Mesenchymal stem cell (in vitro differentiated cells and primary cell): ENCODE results near the gene CENPP.

Source experiments
- DNase-seq: peaks from one replicate; pipeline ENCODE4 v3.0.0-alpha.2; 2013
- H2AFZ ChIP-seq: one replicate; pipeline ENCODE4 v1.6.1; 2013; ENCODE audit warnings: low read depth, mild to moderate bottlenecking, control low read depth, inconsistent platforms, low read length, moderate library complexity
- H2AK5ac ChIP-seq: 2 replicates; pipeline ENCODE4 v1.6.1; 2013; ENCODE audit warnings: low read length, moderate library complexity, mild to moderate bottlenecking, inconsistent platforms; ENCODE audit not compliant: severe bottlenecking
- H2BK120ac ChIP-seq: one replicate; pipeline ENCODE4 v1.6.1; 2013; ENCODE audit warnings: low read depth, mild to moderate bottlenecking, inconsistent platforms, low read length, moderate library complexity
- H2BK12ac ChIP-seq, 2 experiments: one replicate each; pipeline ENCODE4 v1.6.1; 2013; ENCODE audit warnings: inconsistent platforms in 2 of 2, low read length in 2 of 2, mild to moderate bottlenecking in 2 of 2, moderate library complexity in 2 of 2, control low read depth in 1 of 2
- H2BK15ac ChIP-seq: one replicate; pipeline ENCODE4 v1.6.1; 2013; ENCODE audit warnings: mild to moderate bottlenecking, low read depth, inconsistent platforms; ENCODE audit not compliant: poor library complexity, severe bottlenecking
- H2BK5ac ChIP-seq: 2 replicates; pipeline ENCODE4 v1.6.1; 2013; ENCODE audit warnings: low read depth, mild to moderate bottlenecking, low read length, control low read depth, inconsistent platforms; ENCODE audit not compliant: poor library complexity, severe bottlenecking
- H3K14ac ChIP-seq, 2 experiments: one replicate each; pipeline ENCODE4 v1.6.1; 2013; ENCODE audit warnings: inconsistent platforms in 2 of 2, low read length in 2 of 2, control low read depth in 1 of 2, mild to moderate bottlenecking in 1 of 2, moderate library complexity in 1 of 2
- H3K18ac ChIP-seq, 2 experiments: one replicate each; pipeline ENCODE4 v1.6.1; 2013; ENCODE audit warnings: inconsistent platforms in 2 of 2, low read length in 2 of 2, control low read depth in 1 of 2, low read depth in 1 of 2, mild to moderate bottlenecking in 1 of 2
- H3K23ac ChIP-seq, 2 experiments: one replicate each; pipeline ENCODE4 v1.6.1; 2013; ENCODE audit warnings: inconsistent platforms in 2 of 2, low read length in 2 of 2, mild to moderate bottlenecking in 2 of 2, moderate library complexity in 2 of 2, control low read depth in 1 of 2
- H3K27ac ChIP-seq: 2 replicates; pipeline ENCODE4 v1.5.1; 2013; ENCODE audit warnings: mild to moderate bottlenecking, moderate library complexity, low read length, control low read depth, inconsistent platforms; ENCODE audit not compliant: poor library complexity, severe bottlenecking
- H3K27me3 ChIP-seq, 2 experiments: 2 replicates each; pipeline versions ENCODE4 v1.6.1 to v1.7.0; 2013; ENCODE audit warnings: low read length in 2 of 2, mild to moderate bottlenecking in 2 of 2, moderate library complexity in 2 of 2, control low read depth in 1 of 2, inconsistent platforms in 1 of 2; ENCODE audit not compliant: control insufficient read depth in 1 of 2, insufficient read depth in 1 of 2
- H3K36me3 ChIP-seq, 2 experiments: 2 replicates each; pipeline versions ENCODE4 v1.6.1 to v1.7.0; 2013; ENCODE audit warnings: low read length in 2 of 2, control low read depth in 1 of 2, inconsistent platforms in 1 of 2, low read depth in 1 of 2, mild to moderate bottlenecking in 1 of 2; ENCODE audit not compliant: insufficient read depth in 2 of 2, control insufficient read depth in 1 of 2
- H3K4ac ChIP-seq, 2 experiments: one replicate each; pipeline ENCODE4 v1.6.1; 2013; ENCODE audit warnings: inconsistent platforms in 2 of 2, low read length in 2 of 2, mild to moderate bottlenecking in 2 of 2, moderate library complexity in 2 of 2, control low read depth in 1 of 2, low read depth in 1 of 2
- H3K4me1 ChIP-seq: 2 replicates; pipeline ENCODE4 v1.6.1; 2013; ENCODE audit warnings: low read depth, low read length, control low read depth; ENCODE audit not compliant: control insufficient read depth, insufficient read depth
- H3K4me2 ChIP-seq: 2 replicates; pipeline ENCODE4 v1.6.1; 2013; ENCODE audit warnings: low read length, mild to moderate bottlenecking, inconsistent platforms; ENCODE audit not compliant: poor library complexity, severe bottlenecking
- H3K4me3 ChIP-seq, 2 experiments: 2 replicates each; pipeline versions ENCODE4 v1.5.1 to v1.7.0; 2013; ENCODE audit warnings: low read length in 2 of 2, mild to moderate bottlenecking in 2 of 2, control low read depth in 1 of 2, low read depth in 1 of 2; ENCODE audit not compliant: insufficient read depth in 1 of 2
- H3K79me1 ChIP-seq: replicated peaks from 2 replicates; pipeline ENCODE4 v1.6.1; 2013; ENCODE audit warnings: mild to moderate bottlenecking, control low read depth, low read length, inconsistent platforms; ENCODE audit not compliant: poor library complexity, severe bottlenecking
- H3K9ac ChIP-seq: 2 replicates; pipeline ENCODE4 v1.7.0; 2013; ENCODE audit warnings: mild to moderate bottlenecking, low read length, moderate library complexity
- H3K9me3 ChIP-seq: 2 replicates; pipeline ENCODE4 v1.7.0; 2013; ENCODE audit warnings: mild to moderate bottlenecking, low read length; ENCODE audit not compliant: control insufficient read depth
- H4K8ac ChIP-seq: one replicate; pipeline ENCODE4 v1.6.1; 2013; ENCODE audit warnings: inconsistent platforms, mild to moderate bottlenecking, low read length, moderate library complexity
- H4K91ac ChIP-seq: one replicate; pipeline ENCODE4 v1.6.1; 2013; ENCODE audit warnings: mild to moderate bottlenecking, low read length, inconsistent platforms
- WGBS: methylation state at CpG from one replicate; pipeline ENCODE4 v1.1.7; 2013; ENCODE audit warnings: mixed read lengths; 5-methylcytosine and 5-hydroxymethylcytosine counted together

CENPP gene

GRCh38 chr9:92349771-92350739 is 24.3 kb downstream of the CENPP start:
- Histone ChIP-seq H2AK5ac (no peak overlapping the region), H3K4me3 (peak overlapping the region in 1 of 2 experiments; percentile 36), H2BK15ac (no peak overlapping the region), H2BK12ac (no peak overlapping the region), H3K36me3 (no peaks in the 10 kb centered on the region), H3K27me3 (no peaks in the 10 kb centered on the region), H3K9ac (peak overlapping the region; percentile 86), H2BK120ac (no peak overlapping the region), H3K79me1 (no peaks in the 10 kb centered on the region), H2AFZ (no peak overlapping the region), H3K18ac (no peak overlapping the region), H3K27ac (no peak overlapping the region), H2BK5ac (no peak overlapping the region), H3K4ac (no peak overlapping the region), H3K4me2 (no peak overlapping the region), H4K8ac (no peak overlapping the region), H3K4me1 (no peaks in the 10 kb centered on the region), H3K9me3 (peaks cover 7% of the 10 kb centered on the region), H3K23ac (no peak overlapping the region), H3K14ac (no peak overlapping the region), H4K91ac (no peak overlapping the region)
- WGBS, result 100% methylated on average over 2 of the region's 7 CpGs
- DNase-seq, result no peak

- Histone ChIP-seq H2BK120ac (no peak overlapping the region), H2AFZ (no peak overlapping the region), H3K18ac (no peak overlapping the region), H2BK5ac (no peak overlapping the region), H3K27ac (no peak overlapping the region), H3K4ac (no peak overlapping the region), H3K9me3 (peaks cover 8% of the 10 kb centered on the region), H3K4me3 (no peak overlapping the region), H3K23ac (no peak overlapping the region), H3K79me1 (no peaks in the 10 kb centered on the region), H2BK12ac (no peak overlapping the region), H2BK15ac (no peak overlapping the region), H3K27me3 (no peaks in the 10 kb centered on the region), H4K91ac (no peak overlapping the region), H3K4me1 (no peaks in the 10 kb centered on the region), H4K8ac (no peak overlapping the region), H3K9ac (peak overlapping the region; percentile 86), H3K4me2 (no peak overlapping the region), H2AK5ac (no peak overlapping the region), H3K14ac (no peak overlapping the region), H3K36me3 (no peaks in the 10 kb centered on the region)
- no peak for DNase-seq
Measured at GRCh38 chr9:92350740-92351133, 25.0 kb downstream of the CENPP start.

GRCh38 chr9:92353051-92353450 is 27.3 kb downstream of the CENPP start:
- Histone ChIP-seq H2AK5ac (no peak overlapping the region), H3K4me2 (no peak overlapping the region), H2AFZ (no peak overlapping the region), H4K91ac (no peak overlapping the region), H3K14ac (no peak overlapping the region), H2BK120ac (no peak overlapping the region), H2BK5ac (no peak overlapping the region), H3K36me3 (no peaks in the 10 kb centered on the region), H2BK12ac (no peak overlapping the region), H3K79me1 (no peaks in the 10 kb centered on the region), H3K9ac (no peak overlapping the region), H3K23ac (no peak overlapping the region), H3K27ac (no peak overlapping the region), H3K4ac (no peak overlapping the region), H3K4me1 (no peaks in the 10 kb centered on the region), H3K27me3 (no peaks in the 10 kb centered on the region), H4K8ac (no peak overlapping the region), H2BK15ac (no peak overlapping the region), H3K18ac (no peak overlapping the region), H3K4me3 (no peak overlapping the region), H3K9me3 (peaks cover 13% of the 10 kb centered on the region)
- 80% methylated on average over 5 of the region's 6 CpGs for WGBS
- no peak for DNase-seq

- no peak overlapping the region for H3K14ac ChIP-seq
- no peak overlapping the region for H4K91ac ChIP-seq
- H3K79me1 ChIP-seq, result no peaks in the 10 kb centered on the region
- DNase-seq, result peak; percentile 51
- no peak overlapping the region for H3K4me2 ChIP-seq
- 6% methylated on average over 2 of the region's 2 CpGs for WGBS
- H2AFZ ChIP-seq, result no peak overlapping the region
- peaks cover 7% of the 10 kb centered on the region for H3K9me3 ChIP-seq
- no peak overlapping the region for H3K23ac ChIP-seq
- H2BK15ac ChIP-seq, result no peak overlapping the region
- no peak overlapping the region for H3K4me3 ChIP-seq
- H4K8ac ChIP-seq, result no peak overlapping the region
- H2BK120ac ChIP-seq, result no peak overlapping the region
- no peaks in the 10 kb centered on the region for H3K4me1 ChIP-seq
- no peak overlapping the region for H3K18ac ChIP-seq
- H3K27ac ChIP-seq, result no peak overlapping the region
- no peak overlapping the region for H2AK5ac ChIP-seq
- H2BK5ac ChIP-seq, result no peak overlapping the region
- H3K4ac ChIP-seq, result no peak overlapping the region
- H3K9ac ChIP-seq, result no peak overlapping the region
- no peak overlapping the region for H2BK12ac ChIP-seq
- no peaks in the 10 kb centered on the region for H3K27me3 ChIP-seq
- no peaks in the 10 kb centered on the region for H3K36me3 ChIP-seq
Measured at GRCh38 chr9:92359394-92359995, 33.7 kb downstream of the CENPP start.
